Neural progenitor cell (in vitro differentiated cells): ENCODE data around the gene AGPAT4.

Experiments
- CTCF ChIP-seq: fragments of 200-600 bp; sonication (generic); IDR thresholded peaks from 2 replicates; pipeline ENCODE4 v1.5.1; 2017; ENCODE audit warnings: antibody characterized with exemption, mild to moderate bottlenecking
- EZH2 ChIP-seq: fragments of 200-600 bp; sonication (generic); IDR thresholded peaks from 2 replicates; pipeline ENCODE4 v1.6.1; 2017; ENCODE audit warnings: antibody characterized with exemption, mild to moderate bottlenecking, moderate library complexity
- EZH2phosphoT487 ChIP-seq: fragments of 200-600 bp; sonication (generic); IDR thresholded peaks from 2 replicates; pipeline ENCODE4 v1.6.1; 2017; ENCODE audit warnings: antibody characterized with exemption

- TF ChIP-seq CTCF, result no peak
- TF ChIP-seq EZH2, result no peak
- no peak for TF ChIP-seq EZH2phosphoT487
Observed at GRCh38 chr6:161239001-161239400, 34.9 kb downstream of the AGPAT4 start.
